HepG2 (cell line): ENCODE measurements around the gene TTC23. TPM values are rescaled to one million over a fixed set of nuclear protein-coding genes. Genes with fewer than 3 reads are reported as not detected.

Experiments
- ATAC-seq: fragments of 200-7000 bp; cut with Tn5 transposase; 3 replicates; pipeline ENCODE4 v1.9.1; 2020; ENCODE audit warnings: mild to moderate bottlenecking, moderate library complexity
- BruUV-seq: library from RNA; stranded (reverse); fragments of 400-500 nt; replicated peaks from 2 replicates; lab custom pipeline; 2021; lab: Mats Ljungman, UMichigan
- CTCF ChIA-PET: fragments of 300-600 bp; formaldehyde crosslinking; extraction: SDS; loops from one replicate; lab custom pipeline; 2021; ENCODE audit warnings: low total read pairs, inconsistent platforms, low intra/inter-chr PET ratio; lab: Yijun Ruan, JAX
- POLR2A ChIA-PET: fragments of 350-600 bp; sonication (Branson Sonifier 250); formaldehyde crosslinking; loops from one replicate; lab custom pipeline; 2020; ENCODE audit warnings: antibody characterized with exemption, inconsistent platforms; lab: Yijun Ruan, JAX
- DNase-seq: peaks from one replicate; pipeline ENCODE4 v3.0.0-alpha.2; 2015; ENCODE audit warnings: low spot score
- FAIRE-seq: peaks from 3 replicates; lab custom pipeline; 2011; peaks lifted over from hg19 to GRCh38; lab: Jason Lieb, UNC
- H2AFZ ChIP-seq: one replicate; pipeline ENCODE4 v1.6.1; 2011; ENCODE audit warnings: low read length, inconsistent platforms
- H3K27ac ChIP-seq: fragments of 300-600 bp; 3 replicates; pipeline ENCODE4 v1.8.0; 2011; ENCODE audit warnings: mixed run types, mild to moderate bottlenecking, mixed read lengths, low read length, inconsistent platforms; ENCODE audit not compliant: insufficient read depth; ENCODE audit errors: extremely low read length
- H3K27me3 ChIP-seq, 2 experiments: fragments of 200-600 bp in 1 of 2; 2 replicates in 1 of 2; 3 replicates in 1 of 2; pipeline versions ENCODE4 v1.6.0 to v1.8.0; 2011; ENCODE audit warnings: low read length in 2 of 2, mild to moderate bottlenecking in 2 of 2, moderate library complexity in 2 of 2, inconsistent platforms in 1 of 2; ENCODE audit not compliant: insufficient read depth in 2 of 2, control insufficient read depth in 1 of 2
- H3K36me3 ChIP-seq, 2 experiments: fragments of 200-600 bp in 1 of 2; replicated peaks in 1 of 2; 2 replicates in 1 of 2; 3 replicates in 1 of 2; pipeline versions ENCODE4 v1.5.1 to v1.8.0; 2011; ENCODE audit warnings: low read length in 2 of 2, inconsistent platforms in 1 of 2; ENCODE audit not compliant: insufficient read depth in 2 of 2, control insufficient read depth in 1 of 2
- H3K4me1 ChIP-seq: 2 replicates; pipeline ENCODE4 v1.5.1; 2012; ENCODE audit warnings: low read length, inconsistent platforms; ENCODE audit not compliant: insufficient read depth
- H3K4me2 ChIP-seq: 2 replicates; pipeline ENCODE4 v1.6.0; 2011; ENCODE audit warnings: low read depth, low read length, inconsistent platforms
- H3K4me3 ChIP-seq, 3 experiments: fragments of 200-600 bp in 1 of 3; sonication (generic), shearing (Covaris generic) in 1 of 3; replicated peaks in 1 of 3; 2 replicates each; pipeline ENCODE4 v1.5.1; 2011 to 2016; ENCODE audit warnings: low read length in 3 of 3, inconsistent platforms in 2 of 3, low read depth in 2 of 3, mild to moderate bottlenecking in 2 of 3, control low read depth in 1 of 3, mixed read lengths in 1 of 3; ENCODE audit not compliant: insufficient read depth in 1 of 3
- H3K79me2 ChIP-seq: one replicate; pipeline ENCODE4 v1.6.1; 2011; ENCODE audit warnings: low read length, inconsistent platforms; ENCODE audit not compliant: insufficient read depth
- H3K9ac ChIP-seq: 2 replicates; pipeline ENCODE4 v1.6.0; 2011; ENCODE audit warnings: mild to moderate bottlenecking, low read depth, low read length, inconsistent platforms; ENCODE audit not compliant: insufficient read depth
- H3K9me3 ChIP-seq: 2 replicates; pipeline ENCODE4 v1.5.1; 2012; ENCODE audit warnings: mild to moderate bottlenecking, low read length
- H4K20me1 ChIP-seq: 2 replicates; pipeline ENCODE4 v1.6.0; 2011; ENCODE audit warnings: inconsistent platforms, mild to moderate bottlenecking, low read length, moderate library complexity; ENCODE audit not compliant: insufficient read depth
- ZNF383 ChIP-seq: sonication (generic); formaldehyde crosslinking; IDR thresholded peaks from 2 replicates; pipeline ENCODE4 v1.4.0; 2020; ENCODE audit warnings: missing genetic modification reagents, mild to moderate bottlenecking, borderline replicate concordance
- ZNF572 ChIP-seq: sonication (generic); formaldehyde crosslinking; IDR thresholded peaks from 2 replicates; pipeline ENCODE4 v1.5.1; 2020; ENCODE audit warnings: mild to moderate bottlenecking, missing genetic modification reagents
- WGBS: methylation state at CpG from one replicate; pipeline ENCODE4 v1.1.6; 2017; ENCODE audit warnings: low lambda C conversion rate; 5-methylcytosine and 5-hydroxymethylcytosine counted together
- in situ Hi-C: cut with HindIII; loops from 2 replicates; pipeline ENCODE4 v1.10.0; 2017; ENCODE audit warnings: low pct_unique_long_range_greater_than_20kb; ENCODE audit not compliant: extremely low pct_ligation_motif_present
- intact Hi-C: fragments of 100-400 bp; cut with micrococcal nuclease; formaldehyde crosslinking; loops from one replicate; pipeline ENCODE4 v1.10.0; 2022; ENCODE audit not compliant: unreplicated experiment
- polyA plus RNA-seq, 8 experiments: library from polyadenylated mRNA; depleted of rRNA in 3 of 8; stranded (reverse) in 7 of 8; unstranded in 1 of 8; fragments of >200 nt; fragmentation: Illumina TruSeq in 4 of 8; extraction: Trizol in 4 of 8; gene quantifications; 2 replicates each; pipeline versions ENCODE4 v1.2.1 to v1.2.3, GENCODE V29; 2011 to 2016; ENCODE audit warnings: low read depth in 4 of 8, missing spikeins in 1 of 8, mixed read lengths in 1 of 8; ENCODE audit not compliant: insufficient read depth in 1 of 8
- total RNA-seq, 5 experiments: library from RNA; depleted of rRNA; stranded (reverse); fragments of >200 nt; fragmentation: Illumina TruSeq; extraction: Trizol; gene quantifications; 2 replicates each; pipeline ENCODE4 v1.2.3, GENCODE V29; 2016; ENCODE audit warnings: low read depth in 1 of 5

TTC23 gene
- total and polyA plus RNA-seq, 2 of the 13 experiments (the other 11 are each of a cell fraction or from before 2014, with no cell fraction given), result 1.6 to 11.7 TPM

- Histone ChIP-seq H3K9ac (no peak overlapping the region), H2AFZ (no peak overlapping the region), H3K9me3 (no peaks in the 10 kb centered on the region), H3K36me3 (no peaks in the 10 kb centered on the region), H3K27ac (no peak overlapping the region), H3K4me2 (no peak overlapping the region), H3K4me3 (no peak overlapping the region), H3K27me3 (0 out of 5 replicates have a peak, but pooled peaks cover 0 to 2% of the 10 kb centered on the region in 2 experiments), H3K4me1 (no peaks in the 10 kb centered on the region), H3K79me2 (no peaks in the 10 kb centered on the region), H4K20me1 (no peaks in the 10 kb centered on the region)
- intact Hi-C loops, result no loop called here
- WGBS, result 40% methylated on average over 2 of the region's 2 CpGs
- no peak for ATAC-seq
- in situ Hi-C loops, result no loop called here
- CTCF ChIA-PET, result no interaction called here
- POLR2A ChIA-PET, result no interaction called here
- TF ChIP-seq ZNF572 (no peak), ZNF383 (CRISPR knock-in tag) (no peak)
- BruUV-seq, result no TSS peak
- FAIRE-seq, result no peak
- DNase-seq, result no peak
These were observed 163.1 kb downstream of the TTC23 start for GRCh38 chr15:99086327-99086667.

Other genes starting within 250 kb of the TTC23 start
- not detected in 2 replicates for gene PGPEP1L, start 241.8 kb downstream of the TTC23 start, total RNA-seq (2016; rRNA removed; fragmentation: Illumina TruSeq; extraction: Trizol)
- not detected in 2 replicates for gene PGPEP1L, start 241.8 kb downstream of the TTC23 start, polyA plus RNA-seq (2011; rRNA removed)
- gene SYNM, start 144.5 kb downstream of the TTC23 start, total RNA-seq (2016; rRNA removed; fragmentation: Illumina TruSeq; extraction: Trizol), result 3.7 and 6.0 TPM in 2 replicates
- gene SYNM, start 144.5 kb downstream of the TTC23 start, polyA plus RNA-seq (2011; rRNA removed), result 1.1 and 1.2 TPM in 2 replicates
- gene LRRC28, start 1.9 kb upstream of the TTC23 start, total RNA-seq (2016; rRNA removed; fragmentation: Illumina TruSeq; extraction: Trizol), result 17.5 and 18.8 TPM in 2 replicates
- 20.3 and 21.3 TPM in 2 replicates for gene LRRC28, start 1.9 kb upstream of the TTC23 start, polyA plus RNA-seq (2011; rRNA removed)